K562 (cell line): ENCODE measurements around the gene FANCI. TPM values are rescaled to one million over a fixed set of nuclear protein-coding genes. Genes with fewer than 3 reads are reported as not detected.
A peak's percentile ranks its signal among the peaks of the same experiment; 100 is the strongest.

ENCODE experiments used
- BRD9 ChIP-seq: fragments of 450-650 bp; IDR thresholded peaks from 2 replicates; pipeline ENCODE4 v1.6.1; 2018; ENCODE audit warnings: low read depth; ENCODE audit not compliant: partially characterized antibody
- HOMEZ ChIP-seq: fragments of 250-450 bp; sonication (Bioruptor Pico); IDR thresholded peaks from 2 replicates; pipeline ENCODE4 v1.4.0; 2020; ENCODE audit warnings: mild to moderate bottlenecking, moderate library complexity
- KDM5B ChIP-seq: fragments of 200-600 bp; sonication (generic); IDR thresholded peaks from 2 replicates; pipeline ENCODE4 v1.6.1; 2012; ENCODE audit warnings: low read depth, mild to moderate bottlenecking, moderate library complexity, low read length, control low read depth, inconsistent platforms; ENCODE audit not compliant: insufficient replicate concordance
- MCM7 ChIP-seq, 2 experiments: fragments of 450-650 bp; IDR thresholded peaks; 2 replicates each; pipeline ENCODE4 v1.6.1; 2016 to 2018
- MTF1 ChIP-seq: fragments of 250-450 bp; sonication (Bioruptor Pico); IDR thresholded peaks from 2 replicates; pipeline ENCODE4 v1.9.0; 2021; ENCODE audit warnings: moderate library complexity, mild to moderate bottlenecking, inconsistent platforms, borderline replicate concordance
- PRMT5 ChIP-seq: sonication (generic); formaldehyde crosslinking; IDR thresholded peaks from 2 replicates; pipeline ENCODE4 v1.5.0; 2020; ENCODE audit warnings: missing genetic modification reagents
- RB1 ChIP-seq: fragments of 450-650 bp; IDR thresholded peaks from 2 replicates; pipeline ENCODE4 v1.6.1; 2017; ENCODE audit warnings: low read depth, mild to moderate bottlenecking
- SNIP1 ChIP-seq: fragments of 450-650 bp; IDR thresholded peaks from 2 replicates; pipeline ENCODE4 v1.7.1; 2017; ENCODE audit warnings: low read depth, mild to moderate bottlenecking
- TARDBP ChIP-seq: fragments of 450-650 bp; IDR thresholded peaks from 2 replicates; pipeline ENCODE4 v1.6.1; 2016
- TCFL5 ChIP-seq: fragments of 250-450 bp; sonication (Bioruptor Pico); conservative IDR thresholded peaks from 2 replicates; pipeline ENCODE4 v1.6.1; 2021; ENCODE audit warnings: mild to moderate bottlenecking, moderate library complexity, matching md5 sums
- USF2 ChIP-seq: sonication (generic); formaldehyde crosslinking; IDR thresholded peaks from 2 replicates; pipeline ENCODE4 v1.5.0; 2020; ENCODE audit warnings: missing genetic modification reagents
- ZBTB26 ChIP-seq: fragments of 450-650 bp; formaldehyde crosslinking; IDR thresholded peaks from 2 replicates; pipeline ENCODE4 v1.4.0; 2022; ENCODE audit warnings: missing genetic modification characterization
- ZBTB49 ChIP-seq: sonication (generic); formaldehyde crosslinking; IDR thresholded peaks from 2 replicates; pipeline ENCODE4 v1.8.0; 2022; ENCODE audit warnings: missing genetic modification reagents, mild to moderate bottlenecking, borderline replicate concordance
- ZNF239 ChIP-seq: fragments of 250-450 bp; sonication (Bioruptor Pico); IDR thresholded peaks from 2 replicates; pipeline ENCODE4 v1.4.0; 2020; ENCODE audit warnings: mild to moderate bottlenecking
- ZNF431 ChIP-seq: sonication (generic); formaldehyde crosslinking; IDR thresholded peaks from 2 replicates; pipeline ENCODE4 v1.8.0; 2022; ENCODE audit warnings: mild to moderate bottlenecking, missing genetic modification reagents
- ZNF512 ChIP-seq: IDR thresholded peaks from 2 replicates; pipeline ENCODE4 v1.6.1; 2016; ENCODE audit warnings: missing genetic modification characterization, missing compliant biosample characterization
- ZNF740 ChIP-seq, 3 experiments: fragments of 200-800 bp in 1 of 3; sonication (Bioruptor generic) in 1 of 3; sonication (generic) in 1 of 3; formaldehyde crosslinking in 1 of 3; IDR thresholded peaks; 2 replicates each; pipeline versions ENCODE4 v1.6.1 to v1.8.0; 2016 to 2022; ENCODE audit warnings: mild to moderate bottlenecking in 2 of 3, missing compliant biosample characterization in 2 of 3, missing genetic modification characterization in 2 of 3, missing genetic modification reagents in 1 of 3
- ZNF778 ChIP-seq: fragments of 450-650 bp; formaldehyde crosslinking; IDR thresholded peaks from 2 replicates; pipeline ENCODE4 v1.4.0; 2020; ENCODE audit warnings: mild to moderate bottlenecking, moderate library complexity
- polyA plus RNA-seq, 8 experiments: library from polyadenylated mRNA; depleted of rRNA in 4 of 8; stranded (reverse) in 5 of 8; unstranded in 3 of 8; fragments of >200 nt; fragmentation: Nextera tagmentation in 2 of 8; fragmentation: Illumina TruSeq in 1 of 8; extraction: Ambion mirVana in 2 of 8; extraction: Trizol in 1 of 8; gene quantifications; 2 replicates each; pipeline versions ENCODE4 v1.2.1 to v1.2.3, GENCODE V29; 2011 to 2014; ENCODE audit warnings: inconsistent platforms in 1 of 8, missing spikeins in 1 of 8
- total RNA-seq, 7 experiments: library from RNA; depleted of rRNA in 6 of 7; stranded (reverse); fragments of >200 nt in 6 of 7; fragmentation: Illumina TruSeq in 2 of 7; extraction: Trizol in 2 of 7; gene quantifications; 2 replicates each; pipeline versions ENCODE4 v1.2.1 to v1.2.3, GENCODE V29; 2011 to 2021; ENCODE audit warnings: low replicate concordance in 1 of 7

Gene FANCI
- total and polyA plus RNA-seq, 9 of the 15 experiments (the other 6 are each of a cell fraction or from before 2014, with no cell fraction given), result 72.1 to 165 (median 131) TPM

GRCh38 chr15:89334510-89335297 lies 90.9 kb downstream of the FANCI start, which contains the start of gene POLG (continued):
- no peak for TF ChIP-seq ZNF512 (tag)
- TF ChIP-seq BRD9, result peak; percentile 99
- TF ChIP-seq KDM5B, result peak; percentile 99
- peak; percentile 43; the same call in 1 of the 2 replicates for TF ChIP-seq TARDBP
- peak; percentile 75 for TF ChIP-seq RB1
- no peak for TF ChIP-seq MTF1 (CRISPR knock-in tag)
- TF ChIP-seq ZNF431 (CRISPR knock-in tag), result no peak; the same call in 1 of the 2 replicates
- TF ChIP-seq ZNF740 (CRISPR knock-in tag; IDR thresholded peaks at IDR 0.05), result peak; percentile 67; the same call in 1 of the 2 replicates
- no peak for TF ChIP-seq ZNF740 (tag; IDR thresholded peaks at IDR 0.05)
- TF ChIP-seq SNIP1, result no peak
- TF ChIP-seq HOMEZ (CRISPR knock-in tag), result no peak
- TF ChIP-seq TCFL5 (CRISPR knock-in tag), result no peak
- peak; percentile 67; the same call in 1 of the 2 replicates for TF ChIP-seq PRMT5 (CRISPR knock-in tag)
- 0 out of 2 replicates have a peak, but pooled peaks have one; percentile 3 for TF ChIP-seq ZBTB26 (CRISPR knock-in tag)
- TF ChIP-seq USF2 (CRISPR knock-in tag), result no peak; the same call in 1 of the 2 replicates
- TF ChIP-seq ZNF778 (CRISPR knock-in tag), result no peak
- no peak for TF ChIP-seq MCM7 (IDR thresholded peaks at IDR 0.05)
- TF ChIP-seq ZBTB49, result peak; percentile 48; the same call in 1 of the 2 replicates
- peak; percentile 14; the same call in 1 of the 2 replicates for TF ChIP-seq ZNF239 (CRISPR knock-in tag)
